SK-N-SH (cell line): ENCODE measurements around the gene SIT1. TPM values are rescaled to one million over a fixed set of nuclear protein-coding genes. Genes with fewer than 3 reads are reported as not detected.

Experiments
- CTCF ChIA-PET: fragments of 300-600, 350-600 bp; formaldehyde crosslinking; extraction: SDS; loops from one replicate; lab custom pipeline; 2021; lab: Yijun Ruan, JAX
- POLR2A ChIA-PET: fragments of 350-600 bp; sonication (Branson Sonifier 250); formaldehyde crosslinking; extraction: SDS; loops from one replicate; lab custom pipeline; 2020; ENCODE audit warnings: antibody characterized with exemption, inconsistent platforms; lab: Yijun Ruan, JAX
- DNase-seq: peaks from one replicate; pipeline ENCODE4 v3.0.0; 2012
- H2AFZ ChIP-seq: fragments of 200-600 bp; sonication (generic); 2 replicates; pipeline ENCODE4 v1.8.1; 2016; ENCODE audit warnings: antibody characterized with exemption, mild to moderate bottlenecking, low read depth
- H3F3A ChIP-seq: fragments of 200-600 bp; sonication (generic); replicated peaks from 2 replicates; pipeline ENCODE3; 2016; ENCODE audit warnings: antibody characterized with exemption, mild to moderate bottlenecking; ENCODE audit not compliant: insufficient read depth
- H3K27ac ChIP-seq, 2 experiments: fragments of 200-500 bp in 1 of 2; fragments of 200-600 bp in 1 of 2; sonication (Bioruptor generic) in 1 of 2; sonication (generic), shearing (Covaris generic) in 1 of 2; 2 replicates each; pipeline versions ENCODE4 v1.5.1 to v1.6.1; 2014 to 2016; ENCODE audit warnings: low read depth in 2 of 2, inconsistent platforms in 1 of 2, low read length in 1 of 2, mild to moderate bottlenecking in 1 of 2, mixed read lengths in 1 of 2
- H3K27me3 ChIP-seq: fragments of 200-600 bp; sonication (generic), shearing (Covaris generic); 2 replicates; pipeline ENCODE4 v1.6.1; 2016; ENCODE audit warnings: mixed run types; ENCODE audit not compliant: insufficient read depth
- H3K36me3 ChIP-seq, 2 experiments: fragments of 200-500 bp in 1 of 2; fragments of 200-600 bp in 1 of 2; sonication (Bioruptor generic) in 1 of 2; sonication (generic) in 1 of 2; replicated peaks in 1 of 2; 2 replicates each; pipeline versions ENCODE3 to v1.5.1; 2014 to 2016; ENCODE audit warnings: low read length in 1 of 2, mild to moderate bottlenecking in 1 of 2; ENCODE audit not compliant: insufficient read depth in 2 of 2, control insufficient read depth in 1 of 2
- H3K4me1 ChIP-seq, 2 experiments: fragments of 200-500 bp in 1 of 2; fragments of 200-600 bp in 1 of 2; sonication (Bioruptor generic) in 1 of 2; sonication (generic), shearing (Covaris generic) in 1 of 2; 2 replicates each; pipeline versions ENCODE4 v1.5.1 to v1.6.1; 2014 to 2016; ENCODE audit warnings: low read depth in 1 of 2, low read length in 1 of 2, mixed run types in 1 of 2; ENCODE audit not compliant: insufficient read depth in 2 of 2, control insufficient read depth in 1 of 2
- H3K4me2 ChIP-seq: fragments of 200-600 bp; sonication (generic), shearing (Covaris generic); 2 replicates; pipeline ENCODE4 v1.6.1; 2017; ENCODE audit warnings: mixed run types
- H3K4me3 ChIP-seq, 2 experiments: fragments of 200-500 bp in 1 of 2; fragments of 200-600 bp in 1 of 2; sonication (Bioruptor generic) in 1 of 2; sonication (generic), shearing (Covaris generic) in 1 of 2; 2 replicates each; pipeline versions ENCODE4 v1.5.1 to v1.8.1; 2014 to 2016; ENCODE audit warnings: low read depth in 2 of 2, inconsistent platforms in 1 of 2, low read length in 1 of 2, mild to moderate bottlenecking in 1 of 2, mixed read lengths in 1 of 2, moderate library complexity in 1 of 2
- H3K79me2 ChIP-seq: fragments of 200-600 bp; sonication (generic); 2 replicates; pipeline ENCODE4 v1.8.1; 2017; ENCODE audit warnings: mild to moderate bottlenecking; ENCODE audit not compliant: insufficient read depth
- H3K9ac ChIP-seq: fragments of 200-600 bp; sonication (generic); 2 replicates; pipeline ENCODE4 v1.6.1; 2017; ENCODE audit warnings: mixed run types
- H3K9me2 ChIP-seq: fragments of 200-600 bp; sonication (generic); 2 replicates; pipeline ENCODE4 v1.6.1; 2017; ENCODE audit warnings: mixed run types
- H3K9me3 ChIP-seq: fragments of 200-600 bp; sonication (generic); 2 replicates; pipeline ENCODE4 v1.6.1; 2017; ENCODE audit warnings: mixed run types, mild to moderate bottlenecking, moderate library complexity
- H4K20me1 ChIP-seq: fragments of 200-600 bp; sonication (generic); 2 replicates; pipeline ENCODE4 v1.6.1; 2017; ENCODE audit warnings: mild to moderate bottlenecking, mixed run types; ENCODE audit not compliant: insufficient read depth
- CHD2 ChIP-seq: fragments of 150-350 bp; IDR thresholded peaks from 2 replicates; pipeline ENCODE4 v1.6.1; 2018; ENCODE audit warnings: low read length; ENCODE audit not compliant: partially characterized antibody
- ELF1 ChIP-seq: IDR thresholded peaks from 2 replicates; pipeline ENCODE4 v1.4.0; 2012
- FOSL2 ChIP-seq: IDR thresholded peaks from 2 replicates; pipeline ENCODE4 v1.4.0; 2012; ENCODE audit warnings: low read depth, mild to moderate bottlenecking, moderate library complexity, borderline replicate concordance
- FOXJ3 ChIP-seq: sonication (generic); formaldehyde crosslinking; IDR thresholded peaks from 2 replicates; pipeline ENCODE4 v1.5.1; 2020; ENCODE audit warnings: mild to moderate bottlenecking, missing genetic modification reagents
- JUND ChIP-seq: IDR thresholded peaks from 2 replicates; pipeline ENCODE4 v1.4.0; 2012
- MEF2A ChIP-seq: IDR thresholded peaks from 2 replicates; pipeline ENCODE4 v1.4.0; 2012; ENCODE audit warnings: low read depth, borderline replicate concordance
- MXI1 ChIP-seq: IDR thresholded peaks from 2 replicates; pipeline ENCODE4 v1.6.1; 2012; ENCODE audit warnings: mild to moderate bottlenecking, low read depth, low read length, improper control_type of control experiment
- NFIC ChIP-seq: IDR thresholded peaks from 2 replicates; pipeline ENCODE4 v1.4.0; 2012; ENCODE audit warnings: borderline replicate concordance
- NRF1 ChIP-seq: IDR thresholded peaks from 2 replicates; pipeline ENCODE4 v1.6.1; 2012; ENCODE audit warnings: low read depth, mild to moderate bottlenecking, low read length
- POLR2AphosphoS5 ChIP-seq: IDR thresholded peaks from 2 replicates; pipeline ENCODE4 v1.6.1; 2012; ENCODE audit warnings: low read depth, low read length
- RAD21 ChIP-seq: IDR thresholded peaks from 2 replicates; pipeline ENCODE4 v1.6.1; 2012; ENCODE audit warnings: mild to moderate bottlenecking, low read length
- RCOR1 ChIP-seq: fragments of 150-350 bp; IDR thresholded peaks from 2 replicates; pipeline ENCODE4 v1.6.1; 2017; ENCODE audit warnings: antibody characterized with exemption, low read length
- RFX5 ChIP-seq: IDR thresholded peaks from 2 replicates; pipeline ENCODE4 v1.6.1; 2012; ENCODE audit warnings: mild to moderate bottlenecking, improper control_type of control experiment, low read length
- RXRA ChIP-seq: IDR thresholded peaks from 2 replicates; pipeline ENCODE4 v1.4.0; 2012; ENCODE audit warnings: low read depth, mild to moderate bottlenecking, borderline replicate concordance
- TCF12 ChIP-seq: IDR thresholded peaks from 2 replicates; pipeline ENCODE4 v1.4.0; 2012
- TEAD4 ChIP-seq: IDR thresholded peaks from 2 replicates; pipeline ENCODE4 v1.4.0; 2012; ENCODE audit warnings: mild to moderate bottlenecking, borderline replicate concordance; ENCODE audit not compliant: insufficient read depth
- USF1 ChIP-seq: IDR thresholded peaks from 2 replicates; pipeline ENCODE4 v1.4.0; 2012; ENCODE audit warnings: low read depth, borderline replicate concordance
- USF2 ChIP-seq: fragments of 150-350 bp; IDR thresholded peaks from 2 replicates; pipeline ENCODE4 v1.6.1; 2017; ENCODE audit warnings: antibody characterized with exemption, low read length, low read depth, borderline replicate concordance
- YY1 ChIP-seq: IDR thresholded peaks from 2 replicates; pipeline ENCODE4 v1.4.0; 2012; ENCODE audit warnings: low read depth, mild to moderate bottlenecking
- ZBTB33 ChIP-seq: IDR thresholded peaks from 2 replicates; pipeline ENCODE4 v1.4.0; 2012; ENCODE audit warnings: low read depth, borderline replicate concordance
- WGBS: methylation state at CpG from one replicate; pipeline ENCODE4 v1.1.6; 2017; ENCODE audit warnings: low lambda C conversion rate; 5-methylcytosine and 5-hydroxymethylcytosine counted together
- polyA plus RNA-seq, 3 experiments: library from polyadenylated mRNA; depleted of rRNA; stranded (reverse); fragments of >200 nt; gene quantifications; 2 replicates each; pipeline ENCODE4 v1.2.3, GENCODE V29; 2012
- TF ChIP-seq, protein P1 (sequence below): IDR thresholded peaks from 2 replicates; pipeline ENCODE4 v1.4.0; 2012; ENCODE audit warnings: low read depth

SIT1 gene
- polyA plus RNA-seq, 1 of the 3 experiments (the other 2 are of a cell fraction): not detected

- no peaks in the 10 kb centered on the region for H3K27me3 ChIP-seq
- peak; percentile 90 for DNase-seq
- peaks cover 14 to 21% of the 10 kb centered on the region in 2 experiments; a peak in 1 of 4 replicates for H3K4me1 ChIP-seq
- no peaks in the 10 kb centered on the region for H3K9me2 ChIP-seq
- 0% methylated on average over 14 of the region's 55 CpGs for WGBS
- H2AFZ ChIP-seq: peak within 1 kb of the TSS; percentile 99
- peak within 1 kb of the TSS; percentile 96 for H3K4me2 ChIP-seq
- H3K9me3 ChIP-seq: no peaks in the 10 kb centered on the region
- no peak for TF ChIP-seq RAD21
- TF ChIP-seq NRF1: 0 out of 2 replicates have a peak, but pooled peaks have one; percentile 21
- peak within 1 kb of the TSS; percentile 77 to 83 for H3K27ac ChIP-seq
- ChIA-PET CTCF (interaction anchor here (0.6 to 2.0 kb wide), 9 partner anchors 9 to 127 kb away, joined by 3 to 6 read pairs (median 4); partner anchors contain the start of genes CREB3 and TLN1), POLR2A (no interaction called here)
- peak within 1 kb of the TSS; percentile 71 to 79 for H3K4me3 ChIP-seq
- H3F3A ChIP-seq: peaks cover 20% of the 10 kb centered on the region
- H3K79me2 ChIP-seq: peaks cover 22% of the 10 kb centered on the region
- H3K9ac ChIP-seq: peak within 1 kb of the TSS; percentile 75
- H3K36me3 ChIP-seq: peaks cover 7 to 21% of the 10 kb centered on the region in 2 experiments
- H4K20me1 ChIP-seq: peaks cover 11% of the 10 kb centered on the region
Measured at GRCh38 chr9:35604578-35605350, 46.0 kb downstream of the SIT1 start, which contains the start of gene TESK1. TSS of gene TESK1 (plus strand) at chr9:35605262. CDS start at chr9:35605620, 358 bp downstream.

- H3K9me2 ChIP-seq: no peaks in the 10 kb centered on the region
- peak overlapping the region; percentile 96 for H3K4me2 ChIP-seq
- H2AFZ ChIP-seq: peak overlapping the region; percentile 99
- H3K9ac ChIP-seq: peak overlapping the region; percentile 49
- CTCF ChIA-PET: interaction anchor here (0.6 to 2.0 kb wide), 31 partner anchors 9 to 513 kb away, joined by 3 to 10 read pairs (median 3); partner anchors contain the start of genes ARHGEF39, CCDC107, CREB3 and RMRP
- H3K27ac ChIP-seq: peak overlapping the region; percentile 77 to 93
- POLR2A ChIA-PET: interaction anchor here (0.5 to 0.6 kb wide), 2 partner anchors 12 to 442 kb away, joined by 3 read pairs; no protein-coding TSS in a partner anchor
- WGBS: 0% methylated on average over 23 of the region's 41 CpGs
- H4K20me1 ChIP-seq: peaks cover 11% of the 10 kb centered on the region
- H3K36me3 ChIP-seq: peaks cover 7 to 14% of the 10 kb centered on the region in 2 experiments
- H3K4me3 ChIP-seq: peak overlapping the region; percentile 70 to 79
- peak; percentile 97 for DNase-seq
- no peaks in the 10 kb centered on the region for H3K9me3 ChIP-seq
- peaks cover 14 to 21% of the 10 kb centered on the region in 2 experiments; a peak in 1 of 4 replicates for H3K4me1 ChIP-seq
- peaks cover 22% of the 10 kb centered on the region for H3K79me2 ChIP-seq
- peaks cover 20% of the 10 kb centered on the region for H3F3A ChIP-seq
- no peaks in the 10 kb centered on the region for H3K27me3 ChIP-seq
- TF ChIP-seq TEAD4 (no peak), TCF12 (peak; percentile 23; the same call in 1 of the 2 replicates), FOSL2 (no peak), MEF2A (no peak), RXRA (no peak), RFX5 (peak; percentile 88), ELF1 (peak; percentile 93), JUND (no peak), FOXJ3 (CRISPR knock-in tag) (0 out of 2 replicates have a peak, but pooled peaks have one; percentile 18), RAD21 (peak; percentile 60), CHD2 (peak; percentile 70), MXI1 (peak; percentile 65; the same call in 1 of the 2 replicates), USF2 (no peak), YY1 (no peak), RCOR1 (no peak; the same call in 1 of the 2 replicates), NFIC (no peak), ZBTB33 (no peak; the same call in 1 of the 2 replicates), POLR2AphosphoS5 (peak; percentile 85), USF1 (no peak)
- TF ChIP-seq, protein P1, sequence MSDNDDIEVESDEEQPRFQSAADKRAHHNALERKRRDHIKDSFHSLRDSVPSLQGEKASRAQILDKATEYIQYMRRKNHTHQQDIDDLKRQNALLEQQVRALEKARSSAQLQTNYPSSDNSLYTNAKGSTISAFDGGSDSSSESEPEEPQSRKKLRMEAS: peak; percentile 93
Measured at GRCh38 chr9:35603986-35604577, 46.6 kb downstream of the SIT1 start.
